Hematopoietic multipotent progenitor cell treated with erythropoietin and hydrocortisone succinate and interleukin-3 and kit ligand, for 8 days (in vitro differentiated cells): ENCODE results near the gene TBX18.

Experiments
- DNase-seq: peaks from one replicate; pipeline ENCODE4 v3.0.0-alpha.2; 2015

The TBX18 gene

GRCh38 chr6:84743616-84744015 is 20.8 kb downstream of the TBX18 start:
- DNase-seq, result no peak

- no peak for DNase-seq
Observed at GRCh38 chr6:84740385-84740784, 24.0 kb downstream of the TBX18 start.

- DNase-seq, result no peak
Observed at GRCh38 chr6:84739866-84740208, 24.6 kb downstream of the TBX18 start.

GRCh38 chr6:84738996-84739865 is 25.2 kb downstream of the TBX18 start:
- no peak for DNase-seq

- DNase-seq, result no peak
Observed at GRCh38 chr6:84733889-84734288, 30.5 kb downstream of the TBX18 start.

- DNase-seq, result no peak
Observed at GRCh38 chr6:84731901-84732300, 32.5 kb downstream of the TBX18 start.

GRCh38 chr6:84731401-84731800 is 33.0 kb downstream of the TBX18 start:
- DNase-seq, result no peak

GRCh38 chr6:84728602-84729001 is 35.8 kb downstream of the TBX18 start:
- peak; percentile 13 for DNase-seq

GRCh38 chr6:84719152-84719551 is 45.2 kb downstream of the TBX18 start:
- no peak for DNase-seq

- no peak for DNase-seq
Observed at GRCh38 chr6:84718038-84718955, 46.1 kb downstream of the TBX18 start.

- DNase-seq, result no peak
Observed at GRCh38 chr6:84709121-84709520, 55.3 kb downstream of the TBX18 start.

GRCh38 chr6:84707171-84707570 is 57.2 kb downstream of the TBX18 start:
- no peak for DNase-seq

- DNase-seq, result no peak
Observed at GRCh38 chr6:84696166-84696565, 68.2 kb downstream of the TBX18 start.

GRCh38 chr6:84691978-84692623 is 72.3 kb downstream of the TBX18 start:
- no peak for DNase-seq

- no peak for DNase-seq
Observed at GRCh38 chr6:84688141-84688873, 76.1 kb downstream of the TBX18 start.

- no peak for DNase-seq
Observed at GRCh38 chr6:84687431-84687830, 77.0 kb downstream of the TBX18 start.

GRCh38 chr6:84685983-84686584 is 78.3 kb downstream of the TBX18 start:
- DNase-seq, result peak; percentile 38

- DNase-seq, result no peak
Observed at GRCh38 chr6:84681693-84682326, 82.6 kb downstream of the TBX18 start.

GRCh38 chr6:84675651-84676050 is 88.7 kb downstream of the TBX18 start:
- no peak for DNase-seq

- no peak for DNase-seq
Observed at GRCh38 chr6:84674395-84674794, 90.0 kb downstream of the TBX18 start.

GRCh38 chr6:84671183-84671582 is 93.2 kb downstream of the TBX18 start:
- no peak for DNase-seq

- no peak for DNase-seq
Observed at GRCh38 chr6:84669945-84670344, 94.5 kb downstream of the TBX18 start.
